Neural progenitor cell (in vitro differentiated cells): ENCODE results near the gene AASDHPPT. TPM values are rescaled to one million over a fixed set of nuclear protein-coding genes. Genes with fewer than 3 reads are reported as not detected.

ENCODE experiments used
- DNase-seq: peaks from one replicate; pipeline ENCODE4 v3.0.0-alpha.2; 2016; ENCODE audit warnings: low spot score
- H2AFZ ChIP-seq: fragments of 200-600 bp; sonication (generic); replicated peaks from 2 replicates; pipeline ENCODE4 v1.6.1; 2016; ENCODE audit warnings: antibody characterized with exemption
- H3F3A ChIP-seq: fragments of 200-600 bp; sonication (generic); 2 replicates; pipeline ENCODE4 v1.6.1; 2016; ENCODE audit warnings: antibody characterized with exemption, low read depth
- H3K27ac ChIP-seq: fragments of 200-600 bp; sonication (generic); 2 replicates; pipeline ENCODE4 v1.5.1; 2016; ENCODE audit warnings: mild to moderate bottlenecking
- H3K27me3 ChIP-seq: fragments of 200-600 bp; sonication (generic); 2 replicates; pipeline ENCODE4 v1.6.1; 2016; ENCODE audit warnings: mild to moderate bottlenecking, moderate library complexity
- H3K36me3 ChIP-seq: fragments of 200-600 bp; sonication (generic); 2 replicates; pipeline ENCODE4 v1.5.1; 2016
- H3K4me1 ChIP-seq: fragments of 200-600 bp; sonication (generic); 2 replicates; pipeline ENCODE4 v1.6.1; 2016; ENCODE audit warnings: mixed run types
- H3K4me2 ChIP-seq: fragments of 200-600 bp; sonication (generic); 2 replicates; pipeline ENCODE4 v1.6.1; 2016
- H3K4me3 ChIP-seq: fragments of 200-600 bp; sonication (generic); 2 replicates; pipeline ENCODE4 v1.5.1; 2016
- H3K79me2 ChIP-seq: fragments of 200-600 bp; sonication (generic); 2 replicates; pipeline ENCODE4 v1.6.1; 2016; ENCODE audit warnings: low read depth
- H3K9ac ChIP-seq: fragments of 200-600 bp; sonication (generic); 2 replicates; pipeline ENCODE4 v1.6.1; 2016
- H3K9me3 ChIP-seq: fragments of 200-600 bp; sonication (generic); 2 replicates; pipeline ENCODE4 v1.5.1; 2016; ENCODE audit warnings: low read depth
- H4K20me1 ChIP-seq: fragments of 200-600 bp; sonication (generic); 2 replicates; pipeline ENCODE4 v1.6.1; 2016; ENCODE audit warnings: low read depth
- H3K27ac Mint-ChIP-seq: 3 replicates; pipeline ENCODE4 v1.8.0; 2021; ENCODE audit warnings: mixed read lengths
- H3K27me3 Mint-ChIP-seq: 2 replicates; pipeline ENCODE4 v1.8.0; 2022; ENCODE audit warnings: low read depth, mild to moderate bottlenecking, inconsistent platforms, moderate library complexity, mixed read lengths; ENCODE audit not compliant: insufficient read depth
- H3K36me3 Mint-ChIP-seq: 3 replicates; pipeline ENCODE4 v1.8.0; 2021; ENCODE audit warnings: mixed read lengths
- H3K4me1 Mint-ChIP-seq: 3 replicates; pipeline ENCODE4 v1.8.0; 2021; ENCODE audit warnings: mixed read lengths
- H3K4me3 Mint-ChIP-seq: 3 replicates; pipeline ENCODE4 v1.8.0; 2021; ENCODE audit warnings: mild to moderate bottlenecking, moderate library complexity, mixed read lengths
- H3K9me3 Mint-ChIP-seq: 3 replicates; pipeline ENCODE4 v1.8.0; 2020; ENCODE audit warnings: mixed read lengths
- EZH2 ChIP-seq: fragments of 200-600 bp; sonication (generic); IDR thresholded peaks from 2 replicates; pipeline ENCODE4 v1.6.1; 2017; ENCODE audit warnings: antibody characterized with exemption, mild to moderate bottlenecking, moderate library complexity
- EZH2phosphoT487 ChIP-seq: fragments of 200-600 bp; sonication (generic); IDR thresholded peaks from 2 replicates; pipeline ENCODE4 v1.6.1; 2017; ENCODE audit warnings: antibody characterized with exemption
- total RNA-seq: library from RNA; depleted of rRNA; stranded (reverse); fragments of >200 nt; gene quantifications from 2 replicates; pipeline ENCODE4 v1.2.3, GENCODE V29; 2015; ENCODE audit warnings: low replicate concordance
- TF ChIP-seq, protein P1 (sequence below): fragments of 200-600 bp; sonication (generic); IDR thresholded peaks from 2 replicates; pipeline ENCODE4 v1.5.1; 2017; ENCODE audit warnings: antibody characterized with exemption, mild to moderate bottlenecking

The AASDHPPT gene
- total RNA-seq, 1 donor from 2014 or later: 127 TPM

GRCh38 chr11:106091480-106092123 lies 14.1 kb downstream of the AASDHPPT start:
- Histone ChIP-seq H3K4me3 (no peak overlapping the region), H3K4me1 (peaks cover 5% of the 10 kb centered on the region), H3K79me2 (peaks cover 60% of the 10 kb centered on the region), H3K4me2 (no peak overlapping the region), H3K27me3 (no peaks in the 10 kb centered on the region), H3F3A (peaks cover 1% of the 10 kb centered on the region), H3K27ac (no peak overlapping the region), H3K36me3 (peaks cover 26% of the 10 kb centered on the region), H2AFZ (no peak overlapping the region), H4K20me1 (peaks cover 39% of the 10 kb centered on the region), H3K9me3 (no peaks in the 10 kb centered on the region), H3K9ac (no peak overlapping the region)
- no peaks in the 10 kb centered on the region for H3K9me3 Mint-ChIP-seq
- H3K27me3 Mint-ChIP-seq: no peaks in the 10 kb centered on the region
- H3K27ac Mint-ChIP-seq: no peak overlapping the region
- TF ChIP-seq EZH2: no peak
- no peak for TF ChIP-seq EZH2phosphoT487
- TF ChIP-seq, protein P1, sequence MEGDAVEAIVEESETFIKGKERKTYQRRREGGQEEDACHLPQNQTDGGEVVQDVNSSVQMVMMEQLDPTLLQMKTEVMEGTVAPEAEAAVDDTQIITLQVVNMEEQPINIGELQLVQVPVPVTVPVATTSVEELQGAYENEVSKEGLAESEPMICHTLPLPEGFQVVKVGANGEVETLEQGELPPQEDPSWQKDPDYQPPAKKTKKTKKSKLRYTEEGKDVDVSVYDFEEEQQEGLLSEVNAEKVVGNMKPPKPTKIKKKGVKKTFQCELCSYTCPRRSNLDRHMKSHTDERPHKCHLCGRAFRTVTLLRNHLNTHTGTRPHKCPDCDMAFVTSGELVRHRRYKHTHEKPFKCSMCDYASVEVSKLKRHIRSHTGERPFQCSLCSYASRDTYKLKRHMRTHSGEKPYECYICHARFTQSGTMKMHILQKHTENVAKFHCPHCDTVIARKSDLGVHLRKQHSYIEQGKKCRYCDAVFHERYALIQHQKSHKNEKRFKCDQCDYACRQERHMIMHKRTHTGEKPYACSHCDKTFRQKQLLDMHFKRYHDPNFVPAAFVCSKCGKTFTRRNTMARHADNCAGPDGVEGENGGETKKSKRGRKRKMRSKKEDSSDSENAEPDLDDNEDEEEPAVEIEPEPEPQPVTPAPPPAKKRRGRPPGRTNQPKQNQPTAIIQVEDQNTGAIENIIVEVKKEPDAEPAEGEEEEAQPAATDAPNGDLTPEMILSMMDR: no peak
- no peak for DNase-seq
- H3K36me3 Mint-ChIP-seq: peaks cover 44% of the 10 kb centered on the region
- H3K4me3 Mint-ChIP-seq: no peak overlapping the region
- H3K4me1 Mint-ChIP-seq: peaks cover 3% of the 10 kb centered on the region

- Histone ChIP-seq H3K9ac (no peak overlapping the region), H3K27me3 (no peaks in the 10 kb centered on the region), H4K20me1 (peaks cover 30% of the 10 kb centered on the region), H2AFZ (no peak overlapping the region), H3K4me1 (peaks cover 2% of the 10 kb centered on the region), H3K27ac (no peak overlapping the region), H3K9me3 (no peaks in the 10 kb centered on the region), H3K79me2 (peaks cover 52% of the 10 kb centered on the region), H3K4me3 (no peak overlapping the region), H3F3A (no peaks in the 10 kb centered on the region), H3K4me2 (no peak overlapping the region), H3K36me3 (peaks cover 34% of the 10 kb centered on the region)
- H3K9me3 Mint-ChIP-seq: no peaks in the 10 kb centered on the region
- H3K27ac Mint-ChIP-seq: no peak overlapping the region
- H3K4me3 Mint-ChIP-seq: no peak overlapping the region
- H3K4me1 Mint-ChIP-seq: peaks cover 3% of the 10 kb centered on the region
- H3K27me3 Mint-ChIP-seq: no peaks in the 10 kb centered on the region
- TF ChIP-seq, protein P1: no peak
- peaks cover 46% of the 10 kb centered on the region for H3K36me3 Mint-ChIP-seq
- DNase-seq: no peak
These were observed 15.0 kb downstream of the AASDHPPT start for GRCh38 chr11:106092446-106092845.

DNA sequence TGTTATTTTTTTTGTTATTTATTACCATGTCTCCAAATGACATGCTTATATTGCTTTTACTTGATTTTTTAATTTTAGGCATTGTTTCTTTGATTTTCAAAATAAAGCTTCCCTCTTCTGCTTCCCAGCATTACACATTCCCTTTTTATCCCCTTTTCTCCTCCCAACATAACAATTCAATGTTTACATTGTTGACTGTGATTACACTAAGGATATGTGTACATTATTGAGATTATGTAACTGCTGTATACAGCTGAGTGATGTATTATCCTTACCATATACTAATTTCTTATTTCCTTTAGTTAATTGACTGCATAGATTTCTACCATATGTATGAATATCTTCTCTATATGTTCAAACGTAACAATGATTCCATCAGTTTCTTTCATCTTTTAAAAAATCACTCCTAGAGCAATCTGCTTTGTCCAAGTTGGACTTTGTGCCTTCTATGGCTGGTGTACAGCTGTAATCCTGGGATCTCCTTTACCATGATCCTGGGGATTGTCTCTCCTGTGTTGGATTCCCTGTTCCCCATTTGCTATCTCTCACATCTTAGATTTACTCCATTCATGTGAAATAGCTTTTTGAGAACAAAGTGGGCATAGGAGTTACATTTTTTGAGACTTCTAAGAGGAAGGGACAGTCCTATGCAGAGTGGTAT lies 21.6 kb downstream of the AASDHPPT start:
- Histone ChIP-seq H3K4me2 (no peak overlapping the region), H3K4me1 (no peaks in the 10 kb centered on the region), H3K36me3 (peaks cover 11% of the 10 kb centered on the region), H3K4me3 (no peak overlapping the region), H3K27ac (no peak overlapping the region), H3K27me3 (no peaks in the 10 kb centered on the region), H3K79me2 (peaks cover 2% of the 10 kb centered on the region), H3K9me3 (no peaks in the 10 kb centered on the region), H3K9ac (no peak overlapping the region), H2AFZ (no peak overlapping the region), H3F3A (no peaks in the 10 kb centered on the region), H4K20me1 (peaks cover 6% of the 10 kb centered on the region)
- H3K27me3 Mint-ChIP-seq: no peaks in the 10 kb centered on the region
- TF ChIP-seq, protein P1: no peak
- TF ChIP-seq EZH2phosphoT487 (no peak), EZH2 (no peak)
- no peak overlapping the region for H3K4me3 Mint-ChIP-seq
- H3K36me3 Mint-ChIP-seq: peaks cover 29% of the 10 kb centered on the region
- no peaks in the 10 kb centered on the region for H3K9me3 Mint-ChIP-seq
- no peaks in the 10 kb centered on the region for H3K4me1 Mint-ChIP-seq
- no peak overlapping the region for H3K27ac Mint-ChIP-seq
- DNase-seq: no peak
